Activated B cell treated with CpG ODN at 0.5 μM for 24 hours (primary cell): ENCODE results near the gene LOXHD1. TPM values are rescaled to one million over a fixed set of nuclear protein-coding genes. Genes with fewer than 3 reads are reported as not detected.

Experiments used
- ATAC-seq: fragments of 200-7000 bp; cut with Tn5 transposase; one replicate; pipeline ENCODE4 v1.10.0; 2021; ENCODE audit warnings: low read depth, mild to moderate bottlenecking, moderate library complexity
- CTCF ChIA-PET: fragments of 350-600 bp; sonication (Branson Sonifier 250); formaldehyde crosslinking; loops from one replicate; lab custom pipeline; 2021; ENCODE audit warnings: antibody characterized with exemption; lab: Charles Lee
- POLR2A ChIA-PET: fragments of 350-600 bp; sonication (Branson Sonifier 250); formaldehyde crosslinking; loops from one replicate; lab custom pipeline; 2021; ENCODE audit warnings: antibody characterized with exemption; lab: Charles Lee
- DNase-seq: peaks from one replicate; pipeline ENCODE4 v3.0.0; 2022
- H3K27ac Mint-ChIP-seq: one replicate; pipeline ENCODE4 v1.8.0; 2020; ENCODE audit warnings: mixed read lengths
- H3K27me3 Mint-ChIP-seq: one replicate; pipeline ENCODE4 v1.8.0; 2021; ENCODE audit warnings: mixed read lengths
- H3K36me3 Mint-ChIP-seq: one replicate; pipeline ENCODE4 v1.8.0; 2021; ENCODE audit warnings: low read depth, mixed read lengths
- H3K4me1 Mint-ChIP-seq: one replicate; pipeline ENCODE4 v1.8.0; 2021; ENCODE audit warnings: mixed read lengths
- H3K4me3 Mint-ChIP-seq: one replicate; pipeline ENCODE4 v1.8.0; 2020; ENCODE audit warnings: mild to moderate bottlenecking, mixed read lengths
- H3K9me3 Mint-ChIP-seq: one replicate; pipeline ENCODE4 v1.8.0; 2020; ENCODE audit warnings: mixed read lengths
- CTCF ChIP-seq: fragments of 200-600 bp; IDR thresholded peaks from one replicate; pipeline ENCODE4 v1.8.0; 2022; ENCODE audit warnings: antibody characterized with exemption, mild to moderate bottlenecking
- intact Hi-C: fragments of 100-400 bp; cut with micrococcal nuclease; formaldehyde crosslinking; loops from one replicate; pipeline ENCODE4 v1.15.1; 2024
- total RNA-seq: library from RNA; stranded (reverse); gene quantifications from 2 replicates; pipeline ENCODE4 v1.2.3, GENCODE V29; 2022

Gene LOXHD1
- total RNA-seq, 1 donor from 2014 or later: not detected

- Mint-ChIP-seq H3K4me1 (no peaks in the 10 kb centered on the region), H3K27ac (no peak overlapping the region), H3K36me3 (no peaks in the 10 kb centered on the region), H3K4me3 (no peak overlapping the region), H3K27me3 (peaks cover 6% of the 10 kb centered on the region), H3K9me3 (peaks cover 5% of the 10 kb centered on the region)
- POLR2A ChIA-PET: no interaction called here
- no peak for DNase-seq
- no peak for ATAC-seq
- no peak for TF ChIP-seq CTCF
- intact Hi-C loops: no loop called here
- CTCF ChIA-PET: interaction anchor here (4.6 kb wide), 1 partner anchor 198 kb away, joined by 29 read pairs; no protein-coding TSS in a partner anchor
Observed at GRCh38 chr18:46478796-46479195, 178.2 kb downstream of the LOXHD1 start.

- Mint-ChIP-seq H3K36me3 (no peaks in the 10 kb centered on the region), H3K4me1 (no peaks in the 10 kb centered on the region), H3K27me3 (peaks cover 4% of the 10 kb centered on the region), H3K27ac (no peak overlapping the region), H3K9me3 (peaks cover 4% of the 10 kb centered on the region), H3K4me3 (no peak overlapping the region)
- ChIA-PET CTCF (no interaction called here), POLR2A (no interaction called here)
- intact Hi-C loops: no loop called here
- DNase-seq: no peak
- ATAC-seq: no peak
- TF ChIP-seq CTCF: no peak
Observed at GRCh38 chr18:46477425-46478011, 179.5 kb downstream of the LOXHD1 start.

- Mint-ChIP-seq H3K36me3 (no peaks in the 10 kb centered on the region), H3K9me3 (no peaks in the 10 kb centered on the region), H3K27me3 (peaks cover 7% of the 10 kb centered on the region), H3K27ac (no peak overlapping the region), H3K4me3 (no peak overlapping the region), H3K4me1 (no peaks in the 10 kb centered on the region)
- intact Hi-C loops: no loop called here
- ATAC-seq (no peak), DNase-seq (no peak)
- CTCF ChIA-PET: no interaction called here
- POLR2A ChIA-PET: no interaction called here
- TF ChIP-seq CTCF: no peak
Observed at GRCh38 chr18:46475390-46475752, 181.6 kb downstream of the LOXHD1 start.

GRCh38 chr18:46474487-46475389 lies 182.3 kb downstream of the LOXHD1 start:
- ATAC-seq (no peak), DNase-seq (no peak)
- Mint-ChIP-seq H3K27me3 (peaks cover 7% of the 10 kb centered on the region), H3K27ac (no peak overlapping the region), H3K4me3 (no peak overlapping the region), H3K36me3 (no peaks in the 10 kb centered on the region), H3K4me1 (no peaks in the 10 kb centered on the region), H3K9me3 (no peaks in the 10 kb centered on the region)
- TF ChIP-seq CTCF: no peak
- CTCF ChIA-PET: no interaction called here
- POLR2A ChIA-PET: no interaction called here
- intact Hi-C loops: no loop called here

GRCh38 chr18:46471809-46472498 lies 185.1 kb downstream of the LOXHD1 start:
- ChIA-PET CTCF (no interaction called here), POLR2A (no interaction called here)
- intact Hi-C loops: no loop called here
- Mint-ChIP-seq H3K27me3 (peaks cover 3% of the 10 kb centered on the region), H3K27ac (no peak overlapping the region), H3K4me3 (no peak overlapping the region), H3K4me1 (no peaks in the 10 kb centered on the region), H3K36me3 (no peaks in the 10 kb centered on the region), H3K9me3 (no peaks in the 10 kb centered on the region)
- TF ChIP-seq CTCF: no peak
- ATAC-seq: no peak
- DNase-seq: no peak
